ENCODE results near the gene SUSD4.
A peak's percentile ranks its signal among the peaks of the same experiment; 100 is the strongest.

Gene SUSD4

DNA sequence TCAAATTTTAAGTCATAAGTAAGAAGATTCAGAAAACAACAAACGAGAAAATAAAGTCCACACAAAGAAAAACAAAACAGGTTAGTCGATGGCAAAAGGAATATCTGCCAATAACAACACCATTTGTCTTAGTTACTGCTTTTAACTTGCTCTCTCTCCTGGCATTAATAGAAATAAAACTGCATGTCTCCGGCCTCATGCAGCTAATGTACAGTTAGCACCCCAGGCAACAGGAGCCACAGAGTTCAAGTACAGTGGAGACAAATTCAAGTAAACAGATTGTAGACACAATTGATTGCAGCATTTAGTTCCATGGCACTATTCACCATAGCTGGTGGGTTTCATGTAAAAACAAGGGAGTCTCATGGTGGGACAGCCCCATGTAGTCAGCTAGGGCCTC lies 33.5 kb downstream of the SUSD4 start:
- no peak for DNase-seq (ENCODE audit: low read depth, low spot score)

DNA sequence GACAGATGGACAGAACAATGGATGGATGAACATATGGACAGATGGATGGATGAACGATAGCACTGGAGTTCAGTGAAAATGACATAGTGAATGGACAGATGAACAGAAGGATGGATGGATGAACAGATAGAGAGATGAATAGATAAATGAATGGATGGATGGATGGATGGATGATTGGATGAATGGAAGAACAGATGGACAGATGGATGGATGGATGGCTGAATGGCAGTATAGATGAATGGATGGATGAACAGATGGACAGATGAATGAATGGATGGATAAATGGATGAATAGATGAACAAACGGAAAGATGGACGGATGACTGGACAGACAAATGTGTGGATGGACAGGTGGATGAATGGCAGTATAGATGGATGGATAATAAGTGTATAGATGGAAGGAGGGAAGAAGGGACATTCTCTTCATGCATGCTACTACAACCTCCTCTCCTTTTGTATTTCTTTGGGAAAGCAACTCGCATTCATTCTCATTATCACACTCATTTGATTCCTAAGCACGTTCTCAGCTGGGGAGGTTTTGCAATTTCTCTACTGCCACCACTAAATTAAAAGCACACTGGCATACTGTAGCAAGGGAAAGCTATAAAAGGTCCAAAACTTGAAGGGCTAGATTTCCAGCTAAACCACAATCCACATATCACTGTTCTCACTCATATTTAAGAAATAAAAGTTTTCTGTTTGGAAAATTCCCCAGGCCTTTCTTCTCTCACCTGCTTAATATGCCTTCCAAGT lies 34.1 kb downstream of the SUSD4 start:
- DNase-seq (ENCODE audit: low read depth, low spot score), result no peak

DNA sequence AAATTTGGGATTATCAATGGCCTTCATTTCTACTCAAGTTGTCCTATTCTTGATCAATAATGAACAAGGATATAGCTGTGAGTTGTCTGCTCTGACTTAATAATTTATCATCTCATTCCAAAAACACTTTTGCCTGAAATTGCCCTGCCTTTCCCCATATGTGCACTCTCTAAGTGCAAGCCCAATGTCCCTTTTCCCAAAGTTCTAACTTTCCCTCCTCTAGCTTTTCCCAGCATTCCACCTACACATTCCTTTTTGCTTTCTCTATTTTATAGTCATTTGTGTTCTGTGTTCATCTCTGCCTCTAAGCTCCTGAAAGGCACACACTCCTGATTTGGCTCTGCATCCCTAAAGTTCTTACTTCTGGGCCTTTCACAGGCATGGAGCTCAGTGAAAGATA lies 34.7 kb downstream of the SUSD4 start:
- DNase-seq (ENCODE audit: low read depth, low spot score), result no peak

DNA sequence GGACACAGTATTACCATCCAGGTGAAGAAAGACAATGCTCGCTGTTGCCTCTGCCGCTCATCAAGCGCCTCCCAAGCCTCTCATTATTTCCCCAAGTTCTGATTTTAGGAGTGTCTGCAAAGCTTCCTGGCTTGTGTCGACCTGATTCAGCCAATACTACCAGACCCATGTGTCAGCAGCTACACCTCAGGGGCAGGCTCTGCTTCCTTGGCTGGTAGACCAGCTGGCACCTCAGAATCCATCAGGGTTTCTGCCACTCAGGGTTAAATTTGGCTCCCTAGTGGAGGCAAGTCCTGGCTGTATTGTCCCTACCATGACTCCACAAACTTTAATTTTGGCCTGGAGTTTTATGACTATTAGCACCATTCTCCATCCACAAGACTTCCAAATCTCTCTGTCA lies 35.4 kb downstream of the SUSD4 start:
- no peak for DNase-seq (ENCODE audit: low read depth, low spot score)

DNA sequence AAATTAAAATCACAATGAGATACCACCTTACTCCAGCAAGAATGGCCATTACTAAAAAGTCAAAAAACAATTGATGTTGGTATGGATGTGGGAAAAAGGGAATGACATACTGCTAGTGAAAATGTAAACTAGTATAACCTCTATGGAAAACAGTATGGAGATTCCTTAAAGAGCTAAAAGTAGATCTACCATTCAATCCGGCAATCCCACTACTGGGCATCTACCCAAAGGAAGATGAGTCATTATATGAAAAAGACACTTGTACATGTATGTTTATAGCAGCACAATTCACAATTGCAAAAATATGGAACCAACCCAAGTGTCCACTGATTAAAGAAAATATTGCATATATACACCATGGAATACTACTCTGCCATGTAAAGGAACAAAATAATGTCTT lies 37.2 kb downstream of the SUSD4 start:
- no peak for DNase-seq (ENCODE audit: low read depth, low spot score)

DNA sequence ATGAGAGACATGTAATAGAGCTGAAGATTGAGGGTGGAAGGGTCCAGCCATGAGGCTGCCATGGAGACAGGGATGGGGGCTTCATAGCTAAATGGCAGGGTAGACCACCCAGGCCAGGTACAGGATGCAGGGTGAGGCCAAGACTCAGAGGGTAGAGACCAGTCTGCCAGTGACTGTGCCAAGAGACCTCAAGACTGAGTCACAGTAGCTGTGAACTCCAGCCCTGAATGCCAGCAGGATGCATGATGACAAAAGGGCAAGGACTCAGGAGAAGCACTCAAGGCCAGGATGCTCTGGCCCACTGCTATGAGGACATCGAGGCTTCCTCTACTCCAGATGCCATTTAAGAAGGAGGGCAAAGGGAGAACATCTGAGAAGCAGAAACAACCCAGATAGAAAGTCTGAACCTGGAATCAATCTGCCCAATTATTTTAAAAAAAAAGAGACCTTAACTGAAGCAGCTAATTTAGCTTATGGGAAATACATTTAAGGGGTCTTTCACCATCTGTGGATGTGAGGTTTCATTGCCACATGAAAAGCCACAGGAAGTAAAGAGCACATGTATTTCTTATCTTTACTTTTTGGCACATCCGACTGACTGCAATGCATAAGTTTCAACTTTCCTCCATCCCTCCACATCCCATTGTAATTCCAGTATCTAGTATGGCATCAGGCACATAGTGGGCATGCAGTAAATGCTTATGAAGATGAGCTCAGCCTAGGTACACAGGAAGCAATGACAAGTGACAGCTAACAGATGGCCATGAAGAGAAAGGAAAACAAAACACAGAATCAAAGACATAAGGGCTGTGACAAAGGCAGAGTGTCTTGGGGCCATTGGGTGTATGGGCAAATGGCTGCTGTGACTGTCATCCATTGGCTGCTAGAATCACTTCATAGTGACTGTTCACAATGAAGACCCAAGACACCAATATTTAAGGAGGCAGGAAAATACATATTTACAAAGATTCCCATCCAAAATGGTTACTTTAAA lies 40.2 kb downstream of the SUSD4 start:
- DNase-seq (ENCODE audit: low read depth, low spot score), result no peak

DNA sequence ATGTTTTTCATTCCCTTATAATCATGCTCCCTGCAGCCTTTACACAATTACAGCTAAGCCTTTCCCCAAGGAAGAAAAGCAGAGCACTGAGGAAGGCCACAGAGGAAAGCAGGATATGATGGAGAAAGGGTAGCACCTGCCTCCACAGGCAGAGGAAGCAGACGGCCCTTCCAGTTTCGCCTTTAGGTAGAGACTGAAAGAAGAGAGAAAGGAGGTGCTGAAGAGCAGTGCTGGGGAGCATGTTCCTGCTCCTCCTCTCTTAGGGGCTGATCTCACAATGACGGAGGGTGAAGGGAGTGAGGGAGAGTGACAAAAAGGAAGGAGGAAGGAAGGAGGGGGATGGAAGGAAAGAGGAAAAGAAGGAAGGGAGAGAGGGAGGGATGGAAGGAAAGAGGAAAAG lies 41.1 kb downstream of the SUSD4 start:
- no peak for DNase-seq (ENCODE audit: low read depth, low spot score)

DNA sequence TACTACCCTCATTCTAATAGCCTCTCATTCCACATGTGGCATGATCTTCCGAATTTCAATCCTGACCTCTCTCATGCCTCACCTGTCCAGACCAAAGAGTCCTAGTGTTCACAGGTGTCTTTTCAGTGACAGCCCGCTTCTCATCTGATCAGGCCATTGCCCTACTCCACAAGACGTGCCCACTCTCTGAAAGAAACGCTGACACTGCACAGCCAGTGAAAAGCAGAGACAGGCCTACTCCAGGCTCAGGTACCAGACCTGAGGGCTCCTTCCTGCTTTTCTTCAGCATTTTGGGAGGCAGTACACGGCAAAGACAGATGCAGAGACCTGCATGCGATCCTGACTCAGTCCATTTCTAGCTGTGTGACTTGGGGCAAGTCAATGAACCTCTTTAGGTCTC lies 43.0 kb downstream of the SUSD4 start:
- DNase-seq (ENCODE audit: low read depth, low spot score), result no peak

DNA sequence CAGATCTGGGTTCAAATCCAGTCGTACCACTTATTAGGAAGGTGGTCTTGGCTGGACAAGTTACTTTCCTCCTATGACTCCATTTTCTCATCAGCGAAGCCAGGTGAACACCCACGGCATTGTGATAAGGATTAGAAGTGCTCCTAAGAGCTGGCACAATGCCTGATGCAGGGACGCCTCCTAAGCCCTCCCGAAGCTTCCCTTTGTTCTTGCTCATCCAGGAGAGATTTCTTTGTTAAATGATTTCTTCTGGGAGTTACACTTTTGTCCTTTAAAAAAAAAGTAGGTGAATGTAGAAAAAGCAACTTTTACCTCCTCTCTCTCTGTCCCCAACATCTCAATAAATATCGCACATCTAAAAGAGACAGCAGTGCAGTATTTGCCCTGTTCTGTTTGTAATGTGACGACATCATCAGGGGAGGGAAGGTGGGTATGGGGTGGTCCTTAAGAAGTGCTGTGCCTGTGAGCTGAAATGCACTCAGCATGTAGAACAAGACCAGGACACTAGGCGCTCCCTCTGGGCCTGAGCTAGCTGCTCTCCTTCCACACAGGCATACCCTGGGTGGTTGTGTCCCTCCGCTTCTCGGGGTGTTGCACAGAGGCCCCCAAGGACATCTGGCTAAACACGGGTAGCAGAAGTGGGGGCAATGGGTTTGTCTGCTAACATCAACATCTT lies 43.9 kb downstream of the SUSD4 start:
- peak; percentile 6 for DNase-seq (ENCODE audit: low read depth, low spot score)

DNA sequence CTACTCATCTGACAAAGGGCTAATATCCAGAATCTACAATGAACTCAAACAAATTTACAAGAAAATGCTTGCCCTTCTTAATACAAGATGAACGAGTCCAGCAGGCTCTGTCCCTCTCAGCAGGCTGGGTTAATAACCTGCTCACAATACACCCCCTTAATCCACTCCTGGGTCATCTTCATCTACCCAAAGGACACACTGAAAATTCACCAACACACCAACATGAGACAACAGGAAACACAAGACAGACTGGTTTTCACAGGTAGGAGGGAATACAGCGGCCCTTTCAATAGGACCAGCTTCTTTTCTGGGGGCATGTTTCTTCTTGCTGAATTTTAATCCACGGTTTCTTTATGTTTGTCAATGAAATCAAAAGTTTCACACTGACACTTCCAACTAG lies 44.6 kb downstream of the SUSD4 start:
- peak; percentile 11 for DNase-seq (ENCODE audit: low read depth, low spot score)

DNA sequence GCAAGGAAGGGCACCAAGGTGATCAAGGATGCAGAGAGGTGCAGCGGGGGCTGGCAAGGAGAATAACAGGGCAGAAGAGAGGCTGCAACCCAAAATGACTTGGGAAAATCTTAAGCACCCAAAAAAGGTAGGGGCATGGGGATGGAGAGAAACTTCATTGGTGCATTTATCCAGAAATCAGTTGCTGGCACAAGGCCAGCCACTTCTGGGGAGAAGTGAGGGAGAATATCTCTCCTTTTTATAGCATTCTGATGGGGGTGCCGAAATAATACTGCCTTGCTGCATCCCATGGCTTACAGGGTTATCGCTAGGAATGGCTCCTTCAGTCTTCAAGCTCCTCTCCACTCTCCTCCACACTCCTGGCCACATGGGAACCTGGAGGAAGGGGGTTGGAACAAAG lies 47.9 kb downstream of the SUSD4 start:
- no peak for DNase-seq (ENCODE audit: low read depth, low spot score)

DNA sequence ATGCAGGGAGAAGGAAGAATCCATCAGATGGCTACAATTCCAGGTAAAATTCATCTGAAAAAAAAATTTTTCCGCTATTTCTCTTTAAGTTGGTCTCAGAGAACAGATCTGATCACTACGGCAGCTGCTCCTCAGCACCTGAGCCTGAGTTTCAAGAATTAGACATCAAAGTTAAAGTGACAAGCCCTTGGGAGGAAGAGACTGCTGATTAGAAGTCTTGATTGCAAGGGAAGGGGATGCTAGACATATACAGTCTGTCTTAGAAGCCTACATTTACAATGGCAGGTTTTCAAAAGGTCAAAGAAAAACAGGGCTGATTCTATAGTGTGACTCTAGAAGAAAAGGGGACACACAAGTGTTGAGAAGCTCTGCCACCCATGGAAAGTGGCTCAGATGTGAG lies 48.3 kb downstream of the SUSD4 start:
- no peak for DNase-seq (ENCODE audit: low read depth, low spot score)

DNA sequence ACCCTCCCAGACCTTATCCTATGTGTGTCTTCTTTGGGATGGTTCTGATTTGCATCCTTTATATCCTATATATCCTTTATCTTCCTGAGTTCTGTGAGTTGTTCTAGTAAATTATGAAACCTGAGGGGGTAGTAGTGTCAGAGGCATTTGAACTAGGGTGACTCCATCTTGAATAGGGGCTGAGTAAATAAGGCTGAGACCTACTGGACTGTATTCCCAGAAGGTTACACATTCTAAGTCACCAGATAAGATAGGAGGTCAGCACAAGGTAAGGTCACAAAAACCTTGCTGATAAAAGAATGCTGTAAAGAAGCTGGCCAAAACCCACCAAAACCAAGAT lies 50.6 kb downstream of the SUSD4 start:
- no peak for DNase-seq (ENCODE audit: low read depth, low spot score)

DNA sequence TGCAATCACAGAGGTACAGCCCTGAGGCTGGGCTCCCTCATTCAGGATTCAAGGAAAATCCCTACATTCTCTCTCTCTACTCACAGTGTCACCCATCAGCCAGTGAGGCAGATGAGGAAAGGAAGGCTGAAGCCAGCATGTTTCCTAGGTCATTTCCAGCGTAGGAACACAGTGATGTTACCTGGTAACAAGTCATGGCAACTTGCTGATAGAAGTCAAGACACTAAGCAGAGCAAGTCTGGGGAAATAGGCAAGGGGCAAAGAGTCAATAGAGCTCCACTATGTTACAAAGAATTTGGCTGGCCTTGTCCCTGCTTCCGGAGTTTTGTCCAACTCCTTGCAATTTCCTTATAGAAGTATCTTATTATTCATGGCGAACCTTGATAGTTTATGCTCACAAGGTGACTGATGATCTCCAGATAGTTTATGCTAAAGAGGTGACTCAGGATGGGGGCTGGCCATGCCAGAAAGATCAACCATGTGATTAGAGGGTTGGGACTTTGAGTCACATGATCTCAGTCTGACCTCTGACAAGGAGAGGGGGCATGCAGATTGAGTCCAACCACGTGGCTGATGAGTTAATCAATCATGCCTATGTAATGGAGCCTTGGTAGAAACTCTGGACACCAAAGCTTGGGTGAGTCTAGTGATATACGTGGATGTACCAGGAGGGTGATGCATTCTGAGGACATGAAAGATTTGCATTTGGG lies 51.1 kb downstream of the SUSD4 start:
- DNase-seq (ENCODE audit: low read depth, low spot score), result peak; percentile 6

DNA sequence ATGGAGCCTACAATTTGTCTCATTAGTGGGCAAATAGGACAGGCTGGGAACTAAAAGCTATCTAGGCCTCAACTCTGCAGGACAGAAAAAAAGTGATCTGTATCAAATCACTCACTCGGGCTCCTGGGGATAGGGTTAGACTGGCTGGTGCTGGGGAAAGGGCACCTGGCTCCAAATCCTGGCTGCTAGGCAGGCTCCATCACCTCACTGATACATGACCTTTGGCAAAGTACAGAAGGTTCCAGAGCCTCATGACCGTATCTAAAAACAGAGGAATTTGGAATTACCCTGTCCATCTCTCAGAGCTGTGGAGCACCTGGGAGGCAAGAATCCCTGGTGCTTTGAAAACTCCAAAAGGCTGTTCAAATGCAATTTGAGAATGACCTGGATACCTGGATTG lies 51.7 kb downstream of the SUSD4 start:
- no peak for DNase-seq (ENCODE audit: low read depth, low spot score)

DNA sequence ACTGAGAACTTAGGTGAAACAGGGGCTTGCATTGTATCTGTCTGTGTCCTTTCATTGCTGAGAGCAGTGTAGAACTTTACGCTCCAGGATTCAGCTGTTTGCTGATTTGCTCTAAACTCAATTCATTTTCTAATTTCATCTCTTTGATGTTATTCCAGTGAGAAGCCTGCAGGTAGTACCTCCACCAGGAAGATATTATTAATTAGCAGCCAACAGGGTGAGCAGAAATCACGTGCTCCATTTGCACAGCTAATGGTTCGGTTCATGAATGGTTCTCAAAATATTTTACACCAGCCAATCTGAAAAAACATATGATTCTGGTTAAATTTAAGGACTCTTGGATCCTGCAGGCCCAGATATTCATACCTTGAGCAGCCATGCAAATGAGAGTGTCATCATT lies 52.1 kb downstream of the SUSD4 start:
- DNase-seq (ENCODE audit: low read depth, low spot score), result no peak

DNA sequence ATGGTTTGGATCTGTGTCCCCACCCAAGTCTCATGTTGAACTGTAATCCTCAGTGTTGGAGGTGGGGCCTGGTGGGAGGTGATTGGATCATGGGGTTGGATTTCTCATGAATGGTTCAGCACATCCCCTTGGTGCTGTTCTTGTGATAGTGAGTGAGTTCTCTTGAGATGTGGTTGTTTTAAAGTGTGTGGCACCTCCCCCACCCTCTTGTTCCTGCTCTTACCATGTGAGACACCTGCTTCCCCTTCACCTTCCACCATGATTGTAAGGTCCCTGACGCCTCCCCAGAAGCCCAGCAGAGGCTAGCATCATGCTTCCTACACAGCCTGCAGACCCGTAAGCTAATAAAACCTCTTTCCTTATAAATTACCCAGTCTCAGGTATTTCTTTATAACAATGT lies 55.8 kb downstream of the SUSD4 start:
- DNase-seq (ENCODE audit: low read depth, low spot score), result no peak

DNA sequence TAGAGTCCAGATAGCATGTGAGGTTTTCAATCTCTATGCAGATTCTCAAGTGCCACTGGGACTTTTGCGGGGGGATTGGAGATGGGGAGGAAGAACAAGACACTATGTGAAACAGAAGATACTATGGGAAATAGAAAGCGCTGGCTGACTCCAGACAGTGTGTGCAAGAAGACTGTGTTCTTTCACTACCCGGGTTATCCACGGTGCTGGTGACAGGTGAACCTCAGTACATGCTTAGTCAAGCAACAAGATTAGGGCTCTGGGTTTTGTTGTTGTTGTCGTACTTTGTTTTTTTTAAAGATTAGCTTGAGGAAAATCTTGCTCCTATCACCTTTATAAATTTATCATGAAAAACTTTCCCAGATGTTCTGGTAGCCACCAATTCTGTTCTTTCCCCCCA lies 56.4 kb downstream of the SUSD4 start:
- DNase-seq (ENCODE audit: low read depth, low spot score), result no peak

DNA sequence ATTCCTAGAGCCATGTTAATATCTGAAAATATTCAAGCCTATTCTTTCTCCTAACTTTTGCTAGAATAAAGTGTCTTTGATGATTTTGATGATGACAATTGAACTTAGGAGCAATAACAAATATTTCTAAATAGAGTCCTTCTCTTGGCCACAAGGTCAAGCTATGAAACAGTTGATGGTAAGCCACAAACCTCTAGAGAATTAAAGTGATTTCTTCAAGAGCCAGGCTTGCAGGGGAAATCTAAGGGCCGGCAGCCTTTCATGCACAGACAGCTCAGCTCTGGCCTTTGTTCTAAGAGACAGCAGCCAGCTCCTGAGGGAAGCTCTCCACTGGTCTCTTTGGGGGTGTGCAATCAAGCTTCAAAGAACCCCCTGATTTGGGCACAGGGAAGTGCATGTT lies 59.0 kb downstream of the SUSD4 start:
- DNase-seq (ENCODE audit: low read depth, low spot score), result no peak

DNA sequence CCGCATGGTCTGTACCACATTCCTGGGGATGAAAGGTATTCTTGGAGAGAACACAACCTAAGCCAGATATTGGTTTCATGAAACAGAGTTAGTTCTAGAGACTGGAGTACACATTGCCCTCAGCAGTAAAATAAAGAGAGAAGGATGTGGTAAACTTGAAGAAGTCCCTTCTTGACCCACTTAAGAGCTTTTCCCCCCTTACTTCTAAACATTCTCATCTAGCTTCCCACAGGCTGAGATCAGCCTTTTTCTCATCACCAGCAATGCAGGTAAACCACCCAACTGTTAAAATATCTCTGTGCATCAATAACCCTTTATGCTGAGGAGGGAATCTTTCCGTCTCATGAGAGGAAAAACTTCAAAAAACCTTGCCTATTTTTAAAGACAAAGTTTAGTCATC lies 62.6 kb downstream of the SUSD4 start:
- DNase-seq (ENCODE audit: low read depth, low spot score), result no peak

DNA sequence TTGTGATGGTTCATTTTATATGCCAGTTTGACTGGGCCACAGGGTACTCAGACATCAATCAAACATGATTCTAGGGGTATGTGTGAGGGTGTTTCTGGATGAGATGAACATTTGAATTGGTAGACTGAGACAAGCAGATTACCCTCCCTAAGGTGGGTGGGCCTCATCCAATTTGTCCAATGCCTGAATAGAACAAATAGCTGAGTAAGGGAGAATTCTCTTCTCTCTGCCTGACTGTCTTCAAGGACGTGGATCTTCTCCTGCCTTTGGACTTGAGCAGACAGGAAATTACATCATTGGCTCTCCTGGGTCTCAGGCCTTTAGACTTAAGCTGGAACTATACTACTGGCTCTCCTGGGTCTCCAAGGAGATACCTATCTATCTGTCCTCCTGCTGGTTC lies 64.4 kb downstream of the SUSD4 start:
- DNase-seq (ENCODE audit: low read depth, low spot score), result no peak

DNA sequence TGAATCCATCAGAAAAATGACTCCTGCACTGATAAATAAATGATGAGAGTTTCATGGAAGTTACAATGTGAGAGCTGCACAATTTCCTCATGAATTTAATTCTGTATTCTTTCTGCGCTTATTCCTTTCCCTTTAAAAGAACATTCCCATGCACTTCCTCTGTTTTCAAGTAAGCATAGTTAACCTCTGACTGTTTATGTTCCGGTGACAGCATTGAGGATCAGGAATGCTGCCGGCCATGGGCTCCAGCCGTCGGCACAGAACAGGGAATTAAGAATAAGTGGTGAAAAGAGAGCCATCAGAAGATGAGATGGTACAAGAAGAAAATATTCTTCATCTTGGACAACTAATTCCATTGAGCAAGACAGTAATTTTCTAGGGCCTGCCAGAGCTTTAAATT lies 65.3 kb downstream of the SUSD4 start:
- DNase-seq (ENCODE audit: low read depth, low spot score), result no peak

Data from ELF-1 (cell line).